ENCODE measurements around the gene C11orf91. TPM values are rescaled to one million over a fixed set of nuclear protein-coding genes. Genes with fewer than 3 reads are reported as not detected.
"Not testable (repeated sequence)": the region's sequence is repeated elsewhere in the genome, so short reads cannot be mapped to it uniquely, and the experiment has no call there.

C11orf91 gene
- total and polyA plus RNA-seq, 12 donors: 0.17 to 3.0 TPM; not detected in 10

DNA sequence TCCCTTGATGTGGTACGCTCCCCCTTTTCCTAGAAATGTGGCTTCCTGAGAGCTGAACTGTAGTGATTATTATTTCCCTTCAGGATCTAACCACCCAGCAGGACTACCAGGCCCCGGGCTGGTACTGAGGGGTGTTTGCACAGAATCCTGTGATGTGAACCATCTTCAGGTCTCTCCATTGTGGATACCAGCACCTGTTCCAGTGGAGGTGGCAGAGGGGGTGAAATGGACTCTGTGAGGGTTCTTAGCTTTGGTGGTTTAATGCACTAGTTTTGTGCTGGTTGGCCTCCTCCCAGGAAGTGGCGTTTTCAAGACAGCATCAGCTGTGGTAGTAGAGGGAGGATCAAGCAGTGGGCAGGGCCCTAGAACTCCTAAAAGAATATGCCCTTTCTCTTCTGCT lies 18.6 kb downstream of the C11orf91 start:
- WGBS, 2 donors: 90 to 91% methylated on average over 3 of the region's 3 CpGs
- TF ChIP-seq CTCF (IDR thresholded peaks at IDR 0.05): no peak
- Histone ChIP-seq H3K4me3 (no peak overlapping the region), H3K27me3 (peaks cover 0 to 6% (median 0%) of the 10 kb centered on the region in 7 donors), H3K4me1 (no peaks in the 10 kb centered on the region), H3K9me3 (peaks cover 0 to 17% (median 0%) of the 10 kb centered on the region in 11 donors), H3K36me3 (no peaks in the 10 kb centered on the region), H3K27ac (no peak overlapping the region)
- DNase-seq (no peak), ATAC-seq (no peak)
- intact Hi-C loops (cut with DNase I): loop anchor here in 5 of 10 donors (2.0 to 10.0 kb wide), 4 partner anchors 135 to 727 kb away; no protein-coding TSS in a partner anchor

DNA sequence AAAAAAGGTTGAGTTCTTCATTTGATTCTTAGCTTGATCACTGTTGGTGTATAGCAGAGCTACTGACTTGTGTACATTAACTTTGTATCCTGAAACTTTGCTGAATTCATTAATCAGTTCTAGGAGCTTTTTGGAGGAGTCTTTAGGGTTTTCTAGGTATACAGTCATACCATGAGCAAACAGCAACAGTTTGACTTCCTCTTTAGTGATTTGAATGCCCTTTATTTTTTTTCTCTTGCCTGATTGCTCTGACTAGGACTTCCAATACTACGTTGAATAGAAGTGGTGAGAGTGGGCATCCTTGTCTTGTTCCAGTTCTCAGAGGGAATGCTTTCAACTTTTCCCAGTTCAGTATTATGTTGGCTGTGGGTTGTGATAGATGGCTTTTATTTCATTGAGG lies 22.0 kb downstream of the C11orf91 start:
- not testable (repeated sequence) for ATAC-seq, H3K36me3 ChIP-seq, H3K27ac ChIP-seq, H3K4me1 ChIP-seq, H3K4me3 ChIP-seq, DNase-seq, H3K27me3 ChIP-seq
- intact Hi-C loops (cut with DNase I): loop anchor here in 1 of 10 donors (10.0 kb wide), 1 partner anchor 64 kb away; no protein-coding TSS in a partner anchor
- WGBS, 2 donors: 73 to 79% methylated on average over 1 of the region's 1 CpG
- peaks cover 0 to 17% (median 0%) of the 10 kb centered on the region in 11 donors for H3K9me3 ChIP-seq

- intact Hi-C loops (cut with DNase I): loop anchor here in 2 of 10 donors (5.0 to 10.0 kb wide), 2 partner anchors 59 to 307 kb away; no protein-coding TSS in a partner anchor
- Histone ChIP-seq H3K27ac (no peak overlapping the region), H3K4me3 (no peak overlapping the region), H3K4me1 (no peaks in the 10 kb centered on the region), H3K27me3 (no peaks in the 10 kb centered on the region), H3K9me3 (peaks cover 0 to 13% (median 0%) of the 10 kb centered on the region in 11 donors), H3K36me3 (no peaks in the 10 kb centered on the region)
- ATAC-seq (peak in 1 of 8 donors; percentile 20), DNase-seq (no peak)
- 98% methylated on average over 3 of the region's 3 CpGs for WGBS, 2 donors
- no peak for TF ChIP-seq CTCF (IDR thresholded peaks at IDR 0.05)
These were observed 26.4 kb downstream of the C11orf91 start for GRCh38 chr11:33674035-33674814.

DNA sequence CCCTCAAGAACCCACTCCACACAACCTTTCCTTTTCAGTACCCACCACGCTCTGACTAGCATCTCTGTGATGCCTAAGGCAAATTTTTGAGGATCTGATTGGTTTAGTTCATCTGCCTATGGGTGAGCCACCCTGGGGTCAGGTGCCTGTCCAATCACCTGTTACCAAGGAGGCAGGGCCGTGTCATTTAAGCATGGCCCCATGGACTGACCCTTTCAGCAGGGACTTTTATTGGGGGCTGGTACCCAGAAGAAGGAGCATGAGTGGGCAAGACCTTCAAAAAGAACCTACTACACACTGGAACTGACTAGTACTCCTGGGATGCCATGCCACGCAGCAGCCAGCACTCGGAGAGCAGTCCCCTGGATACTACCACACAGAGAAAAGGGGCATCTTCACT lies 28.4 kb downstream of the C11orf91 start:
- H3K4me3 ChIP-seq: no peak overlapping the region
- intact Hi-C loops (cut with DNase I): loop anchor here in 2 of 10 donors (5.0 to 10.0 kb wide), 2 partner anchors 57 to 305 kb away; no protein-coding TSS in a partner anchor
- H3K27ac ChIP-seq: no peak overlapping the region
- H3K36me3 ChIP-seq: no peaks in the 10 kb centered on the region
- H3K9me3 ChIP-seq: peaks cover 0 to under 1% (median 0%) of the 10 kb centered on the region in 11 donors
- no peak for TF ChIP-seq CTCF (IDR thresholded peaks at IDR 0.05)
- DNase-seq (no peak), ATAC-seq (no peak)
- 90 to 96% methylated on average over 4 of the region's 4 CpGs for WGBS, 2 donors
- no peaks in the 10 kb centered on the region for H3K4me1 ChIP-seq
- no peaks in the 10 kb centered on the region for H3K27me3 ChIP-seq

All from heart right ventricle (tissue), 16 donors.